ENCODE data around the gene CFAP299. TPM values are rescaled to one million over a fixed set of nuclear protein-coding genes. Genes with fewer than 3 reads are reported as not detected.

Gene CFAP299
- total and polyA plus RNA-seq, 2 of the 8 experiments (the other 6 are each of a cell fraction or from before 2014, with no cell fraction given): not detected

- Histone ChIP-seq H3K9ac (replicated peaks in 1 of 4; ENCODE audit: extremely low read depth in 1 of 4, low read depth in 3 of 4, low read length in 3 of 4) (no peak overlapping the region), H3K4me3 (ENCODE audit: extremely low read depth in 1 of 4, insufficient read depth in 2 of 4, low read depth in 3 of 4, low read length in 4 of 4) (no peak overlapping the region), H4K5ac (ENCODE audit: insufficient read length, low read depth, low read length) (no peak overlapping the region), H2AFZ (ENCODE audit: low read length) (no peak overlapping the region), H3K79me1 (ENCODE audit: low read depth, low read length) (no peaks in the 10 kb centered on the region), H3K18ac (ENCODE audit: extremely low read depth, low read length) (no peak overlapping the region), H3K4me2 (ENCODE audit: insufficient read depth in 1 of 2, low read depth in 2 of 2, low read length in 2 of 2) (no peak overlapping the region), H3K27me3 (replicated peaks in 1 of 4; ENCODE audit: control insufficient read depth in 3 of 4, extremely low read depth in 1 of 4, insufficient read depth in 3 of 4, low read length in 3 of 4) (peaks cover 0 to 2% (median 0%) of the 10 kb centered on the region in 4 experiments; a peak in 1 of 7 replicates), H3K23me2 (ENCODE audit: low read depth, low read length) (no peaks in the 10 kb centered on the region), H2AK5ac (ENCODE audit: low read depth, low read length) (no peak overlapping the region), H2BK120ac (replicated peaks; ENCODE audit: low read depth, low read length) (no peak overlapping the region), H3K56ac (replicated peaks; ENCODE audit: insufficient read length, low read depth, low read length) (no peak overlapping the region), H3K36me3 (ENCODE audit: control insufficient read depth in 2 of 4, insufficient read depth in 4 of 4, low read length in 3 of 4) (no peaks in the 10 kb centered on the region), H2BK12ac (ENCODE audit: low read depth, low read length) (no peak overlapping the region), H3K14ac (ENCODE audit: insufficient read length) (no peak overlapping the region), H2BK20ac (ENCODE audit: low read length) (no peak overlapping the region), H3K79me2 (ENCODE audit: control insufficient read depth in 1 of 2, insufficient read depth in 2 of 2, low read length in 2 of 2) (no peaks in the 10 kb centered on the region), H4K91ac (replicated peaks; ENCODE audit: insufficient read length, low read length) (no peak overlapping the region), H3K27ac (ENCODE audit: low read depth, low read length) (no peak overlapping the region), H3K4ac (replicated peaks; ENCODE audit: insufficient read length, low read depth, low read length) (no peak overlapping the region), H3K4me1 (replicated peaks in 1 of 4; ENCODE audit: control insufficient read depth in 3 of 4, insufficient read depth in 4 of 4, low read length in 3 of 4) (no peaks in the 10 kb centered on the region), H3K23ac (ENCODE audit: insufficient read length) (no peak overlapping the region), H2BK15ac (ENCODE audit: low read length) (no peak overlapping the region), H2BK5ac (ENCODE audit: low read depth, low read length) (no peak overlapping the region), H4K8ac (ENCODE audit: extremely low read depth, insufficient read depth, low read length) (no peak overlapping the region), H4K20me1 (replicated peaks in 1 of 2; ENCODE audit: control insufficient read depth in 1 of 2, insufficient read depth in 2 of 2, low read length in 2 of 2) (no peaks in the 10 kb centered on the region), H3K9me3 (ENCODE audit: insufficient read depth in 2 of 2, low read depth in 1 of 2, low read length in 1 of 2) (no peaks in the 10 kb centered on the region; a peak in 1 of 4 replicates)
- WGBS, 2 experiments (ENCODE audit: extremely low coverage in 1 of 2, insufficient coverage in 1 of 2, insufficient read length in 1 of 2, insufficient replicate concordance in 2 of 2, low coverage in 1 of 2, low lambda C conversion rate in 2 of 2, missing lambda C conversion rate in 1 of 2): 85% methylated on average over 3 of the region's 3 CpGs; no CpG with 5 or more reads in 1 of the 2 experiments
- TF ChIP-seq SUZ12 (IDR thresholded peaks at IDR 0.05; ENCODE audit: low read length) (no peak), KDM5A (IDR thresholded peaks at IDR 0.05; ENCODE audit: low read length) (no peak), MAX (IDR thresholded peaks at IDR 0.05) (no peak), CEBPB (IDR thresholded peaks at IDR 0.05; ENCODE audit: low read depth, low read length) (no peak), SIN3A (conservative IDR thresholded peaks at IDR 0.05 in 1 of 2, IDR thresholded peaks at IDR 0.05 in 1 of 2; ENCODE audit: low read depth in 1 of 2, low read length in 2 of 2) (no peak), POLR2A (IDR thresholded peaks at IDR 0.05; ENCODE audit: control extremely low read depth in 1 of 2, low read depth in 2 of 2, low read length in 2 of 2) (no peak), ASH2L (IDR thresholded peaks at IDR 0.05; ENCODE audit: low read length) (no peak), E2F6 (IDR thresholded peaks at IDR 0.05) (no peak), CHD2 (IDR thresholded peaks at IDR 0.05; ENCODE audit: low read length) (no peak), FOSL1 (IDR thresholded peaks at IDR 0.05; ENCODE audit: insufficient read depth, low read depth, low read length) (no peak), BRCA1 (IDR thresholded peaks at IDR 0.05; ENCODE audit: low read depth, low read length) (no peak)
- CTCF ChIA-PET (ENCODE audit: partially characterized antibody): interaction anchor here (0.9 kb wide), 1 partner anchor 47 kb away, joined by 4 read pairs; no protein-coding TSS in a partner anchor
- FAIRE-seq (no peak), DNase-seq (ENCODE audit: low read depth in 1 of 2, low spot score in 2 of 2) (no peak)
- POLR2A ChIA-PET (ENCODE audit: partially characterized antibody): no interaction called here
Measured at GRCh38 chr4:80916770-80917169, 581.2 kb downstream of the CFAP299 start.
